Ascending aorta (tissue), 2 donors: ENCODE measurements around the gene PDE1C. TPM values are rescaled to one million over a fixed set of nuclear protein-coding genes. Genes with fewer than 3 reads are reported as not detected.

ENCODE experiments used
- DNase-seq, 2 donors: peaks; one replicate each; pipeline ENCODE4 v3.0.0-alpha.2; 2019; ENCODE audit warnings: low spot score in 2 of 2
- H3K27ac ChIP-seq, 2 donors: fragments of 200-600 bp; sonication (generic); one replicate each; pipeline ENCODE4 v1.5.1; 2016 to 2017; ENCODE audit warnings: mild to moderate bottlenecking in 1 of 2
- H3K27me3 ChIP-seq: fragments of 200-600 bp; sonication (generic); one replicate; pipeline ENCODE4 v1.5.1; 2017
- H3K36me3 ChIP-seq, 2 donors: fragments of 200-600 bp; sonication (generic); one replicate each; pipeline ENCODE4 v1.5.1; 2016
- H3K4me1 ChIP-seq, 2 donors: fragments of 200-600 bp; sonication (generic); one replicate each; pipeline ENCODE4 v1.5.1; 2016 to 2017; ENCODE audit warnings: mild to moderate bottlenecking in 1 of 2
- H3K4me3 ChIP-seq, 2 donors: fragments of 200-600 bp; sonication (generic); one replicate each; pipeline ENCODE4 v1.5.1; 2016 to 2017; ENCODE audit warnings: mild to moderate bottlenecking in 1 of 2
- H3K9me3 ChIP-seq, 2 donors: fragments of 200-600 bp; sonication (generic); one replicate each; pipeline ENCODE4 v1.5.1; 2016
- intact Hi-C: fragments of 100-400 bp; cut with DNase I; formaldehyde crosslinking; loops from one replicate; pipeline ENCODE4 v1.15.1; 2023
- total RNA-seq: library from RNA; depleted of rRNA; stranded (reverse); fragments of >200 nt; gene quantifications from one replicate; pipeline ENCODE4 v1.1.0, GENCODE V29; 2016
- TF ChIP-seq, protein P1 (sequence below), 3 experiments: fragments of 200-600 bp in 2 of 3; fragments of 450-650 bp in 1 of 3; sonication (generic) in 2 of 3; IDR thresholded peaks; one replicate each; pipeline ENCODE4 v1.5.1; 2016 to 2019; ENCODE audit warnings: antibody characterized with exemption in 3 of 3, mild to moderate bottlenecking in 1 of 3, moderate library complexity in 1 of 3

Gene PDE1C
- total RNA-seq, 1 donor from 2014 or later: 1.4 TPM

DNA sequence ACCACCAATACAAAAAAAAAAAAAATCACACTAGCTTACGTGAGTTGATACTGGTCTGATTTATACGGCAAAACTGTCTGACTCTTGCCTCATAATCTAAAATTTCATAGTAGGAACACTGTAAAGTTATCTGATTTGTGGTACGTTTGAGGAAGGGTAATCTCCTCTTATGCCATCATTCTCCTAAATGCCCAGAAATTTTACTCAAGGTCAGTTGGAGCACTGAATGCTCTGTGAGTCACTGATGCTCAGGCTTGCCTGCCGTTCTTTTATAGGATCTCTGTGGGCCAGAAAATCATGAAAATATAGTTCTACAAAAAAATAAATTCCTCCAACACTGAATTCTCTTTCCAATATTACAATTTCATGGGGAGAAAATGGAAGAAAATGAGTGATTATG is 135.7 kb downstream of the PDE1C start:
- Histone ChIP-seq H3K27ac (no peak overlapping the region), H3K36me3 (no peaks in the 10 kb centered on the region), H3K9me3 (no peaks in the 10 kb centered on the region), H3K27me3 (no peaks in the 10 kb centered on the region), H3K4me1 (no peaks in the 10 kb centered on the region), H3K4me3 (no peak overlapping the region)
- TF ChIP-seq, protein P1, sequence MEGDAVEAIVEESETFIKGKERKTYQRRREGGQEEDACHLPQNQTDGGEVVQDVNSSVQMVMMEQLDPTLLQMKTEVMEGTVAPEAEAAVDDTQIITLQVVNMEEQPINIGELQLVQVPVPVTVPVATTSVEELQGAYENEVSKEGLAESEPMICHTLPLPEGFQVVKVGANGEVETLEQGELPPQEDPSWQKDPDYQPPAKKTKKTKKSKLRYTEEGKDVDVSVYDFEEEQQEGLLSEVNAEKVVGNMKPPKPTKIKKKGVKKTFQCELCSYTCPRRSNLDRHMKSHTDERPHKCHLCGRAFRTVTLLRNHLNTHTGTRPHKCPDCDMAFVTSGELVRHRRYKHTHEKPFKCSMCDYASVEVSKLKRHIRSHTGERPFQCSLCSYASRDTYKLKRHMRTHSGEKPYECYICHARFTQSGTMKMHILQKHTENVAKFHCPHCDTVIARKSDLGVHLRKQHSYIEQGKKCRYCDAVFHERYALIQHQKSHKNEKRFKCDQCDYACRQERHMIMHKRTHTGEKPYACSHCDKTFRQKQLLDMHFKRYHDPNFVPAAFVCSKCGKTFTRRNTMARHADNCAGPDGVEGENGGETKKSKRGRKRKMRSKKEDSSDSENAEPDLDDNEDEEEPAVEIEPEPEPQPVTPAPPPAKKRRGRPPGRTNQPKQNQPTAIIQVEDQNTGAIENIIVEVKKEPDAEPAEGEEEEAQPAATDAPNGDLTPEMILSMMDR (IDR thresholded peaks at IDR 0.05): no peak
- intact Hi-C loops: no loop called here
- no peak for DNase-seq

DNA sequence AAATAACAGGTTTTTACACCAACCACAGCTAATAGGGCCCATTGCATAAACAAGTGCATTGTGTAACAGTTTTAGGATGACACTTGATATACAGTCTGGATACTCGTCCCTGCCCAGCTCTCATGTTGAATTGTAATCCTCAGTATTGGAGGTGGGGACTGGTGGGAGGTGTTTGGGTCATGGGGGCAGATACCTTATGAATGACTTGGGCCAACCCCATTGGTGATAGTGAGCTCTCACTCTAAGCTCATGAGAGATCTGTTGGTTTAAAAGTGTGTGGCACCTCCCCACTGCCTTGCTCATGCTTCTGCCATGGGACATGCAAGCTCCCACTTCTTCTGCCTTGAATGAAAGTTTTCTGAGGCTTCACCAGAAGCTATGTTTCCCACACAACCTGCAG is 136.7 kb downstream of the PDE1C start:
- no peaks in the 10 kb centered on the region for H3K36me3 ChIP-seq
- intact Hi-C loops: no loop called here
- H3K27ac ChIP-seq: no peak overlapping the region
- TF ChIP-seq, protein P1 (IDR thresholded peaks at IDR 0.05): no peak
- no peaks in the 10 kb centered on the region for H3K9me3 ChIP-seq
- H3K4me1 ChIP-seq: no peaks in the 10 kb centered on the region
- no peak overlapping the region for H3K4me3 ChIP-seq
- no peak for DNase-seq
- H3K27me3 ChIP-seq: no peaks in the 10 kb centered on the region

GRCh38 chr7:31926991-31927584 is 143.1 kb downstream of the PDE1C start:
- no peaks in the 10 kb centered on the region for H3K36me3 ChIP-seq
- H3K9me3 ChIP-seq: no peaks in the 10 kb centered on the region
- no peak overlapping the region for H3K27ac ChIP-seq
- TF ChIP-seq, protein P1 (IDR thresholded peaks at IDR 0.05): no peak
- H3K4me3 ChIP-seq: no peak overlapping the region
- no peak for DNase-seq
- H3K4me1 ChIP-seq: no peaks in the 10 kb centered on the region
- intact Hi-C loops: no loop called here
- no peaks in the 10 kb centered on the region for H3K27me3 ChIP-seq

GRCh38 chr7:31925753-31926454 is 144.3 kb downstream of the PDE1C start:
- intact Hi-C loops: no loop called here

DNA sequence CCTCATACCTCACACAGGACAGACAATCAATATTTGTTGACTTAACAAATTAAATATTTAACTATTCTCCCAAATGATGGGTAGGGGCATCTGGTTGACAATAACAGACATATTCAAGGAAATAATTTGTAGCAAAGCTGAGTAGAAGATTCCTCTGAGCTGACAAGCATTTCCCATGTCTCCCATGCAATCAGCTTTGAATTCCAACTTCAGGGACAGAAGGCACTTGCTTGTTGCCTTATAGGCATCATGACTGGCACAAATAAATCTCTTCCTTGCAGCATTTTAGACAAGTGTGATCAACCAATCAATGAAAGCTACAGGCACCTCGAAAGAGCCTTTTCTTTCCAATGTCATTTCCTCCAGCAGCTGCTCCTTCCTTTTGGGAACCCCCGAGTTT is 146.0 kb downstream of the PDE1C start:
- Histone ChIP-seq H3K4me3 (no peak overlapping the region), H3K27ac (no peak overlapping the region), H3K36me3 (no peaks in the 10 kb centered on the region), H3K9me3 (no peaks in the 10 kb centered on the region), H3K4me1 (no peaks in the 10 kb centered on the region), H3K27me3 (no peaks in the 10 kb centered on the region)
- no peak for DNase-seq
- TF ChIP-seq, protein P1 (IDR thresholded peaks at IDR 0.05): no peak
- intact Hi-C loops: no loop called here

More at GRCh38 chr7:31925753-31926454, 144.3 kb downstream of the PDE1C start:
- TF ChIP-seq, protein P1 (IDR thresholded peaks at IDR 0.05): no peak
- Histone ChIP-seq H3K4me3 (no peak overlapping the region), H3K27me3 (no peaks in the 10 kb centered on the region), H3K4me1 (no peaks in the 10 kb centered on the region), H3K9me3 (no peaks in the 10 kb centered on the region), H3K36me3 (no peaks in the 10 kb centered on the region), H3K27ac (no peak overlapping the region)
- no peak for DNase-seq
